ENCODE results near the gene MED28.
A peak's percentile ranks its signal among the peaks of the same experiment; 100 is the strongest.

Gene MED28

GRCh38 chr4:17630228-17630627, 15.8 kb downstream of the MED28 start:
- Histone ChIP-seq H3K36me3 (replicated peaks in 1 of 2; ENCODE audit: control insufficient read depth in 2 of 2, insufficient read depth in 2 of 2, low read length in 2 of 2) (peaks cover 39 to 99% of the 10 kb centered on the region in 2 donors), H2AFZ (ENCODE audit: low read length) (no peak overlapping the region), H2BK120ac (ENCODE audit: low read depth, low read length) (no peak overlapping the region), H3K9ac (ENCODE audit: low read depth, low read length, poor library complexity) (no peak overlapping the region), H3K4ac (ENCODE audit: low read length) (no peak overlapping the region), H2AK5ac (ENCODE audit: low read depth, low read length) (no peak overlapping the region), H3K4me2 (ENCODE audit: insufficient read depth, low read length, poor library complexity, severe bottlenecking) (no peak overlapping the region), H3K4me1 (ENCODE audit: control insufficient read depth in 2 of 2, insufficient read depth in 1 of 2, low read depth in 1 of 2, low read length in 2 of 2) (no peaks in the 10 kb centered on the region), H2BK5ac (ENCODE audit: low read length) (no peak overlapping the region), H3K27ac (replicated peaks; ENCODE audit: low read length) (no peak overlapping the region), H3K18ac (ENCODE audit: low read length) (no peak overlapping the region), H4K91ac (ENCODE audit: low read depth, low read length, poor library complexity) (no peak overlapping the region), H3K27me3 (ENCODE audit: control insufficient read depth in 3 of 3, insufficient read depth in 3 of 3, low read depth in 1 of 3, low read length in 3 of 3) (no peaks in the 10 kb centered on the region), H4K8ac (ENCODE audit: low read depth, low read length) (no peak overlapping the region), H3K23ac (ENCODE audit: low read depth, low read length, poor library complexity) (no peak overlapping the region), H2BK12ac (ENCODE audit: low read length) (no peak overlapping the region), H2BK15ac (ENCODE audit: low read length) (no peak overlapping the region), H3K9me3 (replicated peaks in 1 of 2; ENCODE audit: control insufficient read depth in 2 of 2, insufficient read depth in 1 of 2, low read depth in 1 of 2, low read length in 2 of 2) (no peaks in the 10 kb centered on the region), H3K14ac (ENCODE audit: low read length) (no peak overlapping the region), H3K79me1 (ENCODE audit: low read depth, low read length) (peaks cover 2% of the 10 kb centered on the region), H3K4me3 (ENCODE audit: low read length in 2 of 2) (no peak overlapping the region)
- WGBS, 2 donors (ENCODE audit: extremely low coverage in 2 of 2, insufficient read length in 2 of 2, insufficient replicate concordance in 1 of 2), result no CpG with 5 or more reads among the region's 4 CpGs
- DNase-seq (ENCODE audit: low spot score), result no peak

GRCh38 chr4:17633600-17633999, 19.2 kb downstream of the MED28 start:
- H2BK5ac ChIP-seq (ENCODE audit: low read length), result no peak overlapping the region
- no CpG with 5 or more reads among the region's 9 CpGs for WGBS, 2 donors (ENCODE audit: extremely low coverage in 2 of 2, insufficient read length in 2 of 2, insufficient replicate concordance in 1 of 2)

GRCh38 chr4:17635056-17635455, 20.6 kb downstream of the MED28 start:
- H3K23ac ChIP-seq (ENCODE audit: low read depth, low read length, poor library complexity), result no peak overlapping the region
- no peak for DNase-seq (ENCODE audit: low spot score)
- no peaks in the 10 kb centered on the region for H3K9me3 ChIP-seq (replicated peaks in 1 of 2; ENCODE audit: control insufficient read depth in 2 of 2, insufficient read depth in 1 of 2, low read depth in 1 of 2, low read length in 2 of 2)
- no peak overlapping the region for H3K4ac ChIP-seq (ENCODE audit: low read length)
- no peak overlapping the region for H3K14ac ChIP-seq (ENCODE audit: low read length)
- no peak overlapping the region for H2BK120ac ChIP-seq (ENCODE audit: low read depth, low read length)
- H3K27ac ChIP-seq (replicated peaks; ENCODE audit: low read length), result no peak overlapping the region
- no peak overlapping the region for H3K4me2 ChIP-seq (ENCODE audit: insufficient read depth, low read length, poor library complexity, severe bottlenecking)
- H3K27me3 ChIP-seq (ENCODE audit: control insufficient read depth in 3 of 3, insufficient read depth in 3 of 3, low read depth in 1 of 3, low read length in 3 of 3), result no peaks in the 10 kb centered on the region
- WGBS, 2 donors (ENCODE audit: extremely low coverage in 2 of 2, insufficient read length in 2 of 2, insufficient replicate concordance in 1 of 2), result no CpG with 5 or more reads among the region's 4 CpGs
- no peak overlapping the region for H4K91ac ChIP-seq (ENCODE audit: low read depth, low read length, poor library complexity)
- H2AK5ac ChIP-seq (ENCODE audit: low read depth, low read length), result no peak overlapping the region
- H3K4me1 ChIP-seq (ENCODE audit: control insufficient read depth in 2 of 2, insufficient read depth in 1 of 2, low read depth in 1 of 2, low read length in 2 of 2), result no peaks in the 10 kb centered on the region
- no peak overlapping the region for H3K9ac ChIP-seq (ENCODE audit: low read depth, low read length, poor library complexity)
- H2BK12ac ChIP-seq (ENCODE audit: low read length), result no peak overlapping the region
- H3K36me3 ChIP-seq (replicated peaks in 1 of 2; ENCODE audit: control insufficient read depth in 2 of 2, insufficient read depth in 2 of 2, low read length in 2 of 2), result peaks cover 19 to 80% of the 10 kb centered on the region in 2 donors
- H3K18ac ChIP-seq (ENCODE audit: low read length), result no peak overlapping the region
- no peak overlapping the region for H2BK5ac ChIP-seq (ENCODE audit: low read length)
- no peak overlapping the region for H2BK15ac ChIP-seq (ENCODE audit: low read length)
- H3K79me1 ChIP-seq (ENCODE audit: low read depth, low read length), result no peaks in the 10 kb centered on the region
- H3K4me3 ChIP-seq (ENCODE audit: low read length in 2 of 2), result no peak overlapping the region
- no peak overlapping the region for H2AFZ ChIP-seq (ENCODE audit: low read length)
- H4K8ac ChIP-seq (ENCODE audit: low read depth, low read length), result no peak overlapping the region

More at GRCh38 chr4:17633600-17633999, 19.2 kb downstream of the MED28 start:
- H3K14ac ChIP-seq (ENCODE audit: low read length), result no peak overlapping the region
- H3K9ac ChIP-seq (ENCODE audit: low read depth, low read length, poor library complexity), result no peak overlapping the region
- no peak for DNase-seq (ENCODE audit: low spot score)
- H3K4me1 ChIP-seq (ENCODE audit: control insufficient read depth in 2 of 2, insufficient read depth in 1 of 2, low read depth in 1 of 2, low read length in 2 of 2), result no peaks in the 10 kb centered on the region
- no peak overlapping the region for H2BK15ac ChIP-seq (ENCODE audit: low read length)
- no peak overlapping the region for H4K8ac ChIP-seq (ENCODE audit: low read depth, low read length)
- H4K91ac ChIP-seq (ENCODE audit: low read depth, low read length, poor library complexity), result no peak overlapping the region
- no peaks in the 10 kb centered on the region for H3K27me3 ChIP-seq (ENCODE audit: control insufficient read depth in 3 of 3, insufficient read depth in 3 of 3, low read depth in 1 of 3, low read length in 3 of 3)
- no peak overlapping the region for H3K27ac ChIP-seq (replicated peaks; ENCODE audit: low read length)
- no peak overlapping the region for H2AFZ ChIP-seq (ENCODE audit: low read length)
- H2BK120ac ChIP-seq (ENCODE audit: low read depth, low read length), result no peak overlapping the region
- no peak overlapping the region for H3K23ac ChIP-seq (ENCODE audit: low read depth, low read length, poor library complexity)
- H3K4me2 ChIP-seq (ENCODE audit: insufficient read depth, low read length, poor library complexity, severe bottlenecking), result no peak overlapping the region
- no peaks in the 10 kb centered on the region for H3K79me1 ChIP-seq (ENCODE audit: low read depth, low read length)
- H3K36me3 ChIP-seq (replicated peaks in 1 of 2; ENCODE audit: control insufficient read depth in 2 of 2, insufficient read depth in 2 of 2, low read length in 2 of 2), result peaks cover 23 to 90% of the 10 kb centered on the region in 2 donors
- no peak overlapping the region for H2AK5ac ChIP-seq (ENCODE audit: low read depth, low read length)
- H2BK12ac ChIP-seq (ENCODE audit: low read length), result no peak overlapping the region
- no peaks in the 10 kb centered on the region for H3K9me3 ChIP-seq (replicated peaks in 1 of 2; ENCODE audit: control insufficient read depth in 2 of 2, insufficient read depth in 1 of 2, low read depth in 1 of 2, low read length in 2 of 2)
- no peak overlapping the region for H3K18ac ChIP-seq (ENCODE audit: low read length)
- no peak overlapping the region for H3K4ac ChIP-seq (ENCODE audit: low read length)
- H3K4me3 ChIP-seq (ENCODE audit: low read length in 2 of 2), result no peak overlapping the region

- Histone ChIP-seq H3K4me1 (ENCODE audit: control insufficient read depth in 2 of 2, insufficient read depth in 1 of 2, low read depth in 1 of 2, low read length in 2 of 2) (no peaks in the 10 kb centered on the region), H3K79me1 (ENCODE audit: low read depth, low read length) (no peaks in the 10 kb centered on the region), H4K91ac (ENCODE audit: low read depth, low read length, poor library complexity) (no peak overlapping the region), H3K4me3 (ENCODE audit: low read length in 2 of 2) (no peak overlapping the region), H3K9me3 (replicated peaks in 1 of 2; ENCODE audit: control insufficient read depth in 2 of 2, insufficient read depth in 1 of 2, low read depth in 1 of 2, low read length in 2 of 2) (peaks cover 2 to 3% of the 10 kb centered on the region in 2 donors), H2AFZ (ENCODE audit: low read length) (no peak overlapping the region), H3K9ac (ENCODE audit: low read depth, low read length, poor library complexity) (no peak overlapping the region), H3K27ac (replicated peaks; ENCODE audit: low read length) (peak overlapping the region; percentile 40), H3K14ac (ENCODE audit: low read length) (no peak overlapping the region), H3K4ac (ENCODE audit: low read length) (no peak overlapping the region), H3K18ac (ENCODE audit: low read length) (no peak overlapping the region), H3K4me2 (ENCODE audit: insufficient read depth, low read length, poor library complexity, severe bottlenecking) (no peak overlapping the region), H2BK12ac (ENCODE audit: low read length) (no peak overlapping the region), H2BK120ac (ENCODE audit: low read depth, low read length) (no peak overlapping the region), H2BK5ac (ENCODE audit: low read length) (no peak overlapping the region), H3K27me3 (ENCODE audit: control insufficient read depth in 3 of 3, insufficient read depth in 3 of 3, low read depth in 1 of 3, low read length in 3 of 3) (no peaks in the 10 kb centered on the region), H3K36me3 (replicated peaks in 1 of 2; ENCODE audit: control insufficient read depth in 2 of 2, insufficient read depth in 2 of 2, low read length in 2 of 2) (peaks cover 16 to 69% of the 10 kb centered on the region in 2 donors), H4K8ac (ENCODE audit: low read depth, low read length) (no peak overlapping the region), H3K23ac (ENCODE audit: low read depth, low read length, poor library complexity) (peak overlapping the region; percentile 80), H2AK5ac (ENCODE audit: low read depth, low read length) (no peak overlapping the region), H2BK15ac (ENCODE audit: low read length) (no peak overlapping the region)
- WGBS, 2 donors (ENCODE audit: extremely low coverage in 2 of 2, insufficient read length in 2 of 2, insufficient replicate concordance in 1 of 2), result no CpG with 5 or more reads among the region's 17 CpGs
- DNase-seq (ENCODE audit: low spot score), result no peak
Measured at GRCh38 chr4:17636341-17636695, 21.9 kb downstream of the MED28 start.
